ENCODE results near the gene SYNPR. TPM values are rescaled to one million over a fixed set of nuclear protein-coding genes. Genes with fewer than 3 reads are reported as not detected.
A peak's percentile ranks its signal among the peaks of the same experiment; 100 is the strongest.
"Not testable (repeated sequence)": the region's sequence is repeated elsewhere in the genome, so short reads cannot be mapped to it uniquely, and the experiment has no call there.

SYNPR gene
- not detected for total RNA-seq
- long read RNA-seq = 0 reads

GRCh38 chr3:63278171-63279004, at the start of gene SYNPR:
Gene SYNPR, plus strand, starts transcription at chr3:63278308.
- DNase-seq = no peak
- no peak for ATAC-seq
- intact Hi-C loops (cut with micrococcal nuclease) = no loop called here

GRCh38 chr3:63228677-63229076, 49.4 kb upstream of the SYNPR start:
- DNase-seq = no peak
- ATAC-seq = peak; percentile 32
- intact Hi-C loops (cut with micrococcal nuclease) = no loop called here

GRCh38 chr3:63230146-63230545, 48.0 kb upstream of the SYNPR start:
- no peak for ATAC-seq
- intact Hi-C loops (cut with micrococcal nuclease) = no loop called here
- no peak for DNase-seq

GRCh38 chr3:63231643-63232042, 46.5 kb upstream of the SYNPR start:
- intact Hi-C loops (cut with micrococcal nuclease) = no loop called here
- ATAC-seq (no peak), DNase-seq (no peak)

GRCh38 chr3:63232764-63233396, 45.2 kb upstream of the SYNPR start:
- no peak for DNase-seq
- no peak for ATAC-seq
- intact Hi-C loops (cut with micrococcal nuclease) = no loop called here

- intact Hi-C loops (cut with micrococcal nuclease) = no loop called here
- DNase-seq = no peak
- ATAC-seq = no peak
Measured at GRCh38 chr3:63240381-63240902, 37.7 kb upstream of the SYNPR start.

- intact Hi-C loops (cut with micrococcal nuclease) = no loop called here
- ATAC-seq = peak; percentile 82
- no peak for DNase-seq
Measured at GRCh38 chr3:63242124-63242523, 36.0 kb upstream of the SYNPR start.

- ATAC-seq (no peak), DNase-seq (no peak)
- intact Hi-C loops (cut with micrococcal nuclease) = no loop called here
Measured at GRCh38 chr3:63244486-63244885, 33.6 kb upstream of the SYNPR start.

- intact Hi-C loops (cut with micrococcal nuclease) = no loop called here
- DNase-seq (no peak), ATAC-seq (no peak)
Measured at GRCh38 chr3:63245726-63246241, 32.3 kb upstream of the SYNPR start.

- no peak for ATAC-seq
- intact Hi-C loops (cut with micrococcal nuclease) = no loop called here
- DNase-seq = no peak
Measured at GRCh38 chr3:63248015-63248414, 30.1 kb upstream of the SYNPR start.

- intact Hi-C loops (cut with micrococcal nuclease) = no loop called here
- no peak for ATAC-seq
- no peak for DNase-seq
Measured at GRCh38 chr3:63251499-63251898, 26.6 kb upstream of the SYNPR start.

- DNase-seq; ATAC-seq; intact Hi-C loops (cut with micrococcal nuclease): not testable (repeated sequence)
Measured at GRCh38 chr3:63255819-63256218, 22.3 kb upstream of the SYNPR start.

- DNase-seq (no peak), ATAC-seq (no peak)
- intact Hi-C loops (cut with micrococcal nuclease) = no loop called here
Measured at GRCh38 chr3:63264716-63265115, 13.4 kb upstream of the SYNPR start.

GRCh38 chr3:63274359-63274758, 3.7 kb upstream of the SYNPR start:
- no peak for DNase-seq
- intact Hi-C loops (cut with micrococcal nuclease) = no loop called here
- no peak for ATAC-seq

- DNase-seq (no peak), ATAC-seq (no peak)
- intact Hi-C loops (cut with micrococcal nuclease) = no loop called here
Measured at GRCh38 chr3:63279005-63279841, 1.1 kb downstream of the SYNPR start.

GRCh38 chr3:63287610-63288009, 9.5 kb downstream of the SYNPR start:
- ATAC-seq = no peak
- no peak for DNase-seq
- intact Hi-C loops (cut with micrococcal nuclease) = no loop called here

GRCh38 chr3:63290686-63291085, 12.6 kb downstream of the SYNPR start:
- ATAC-seq = no peak
- intact Hi-C loops (cut with micrococcal nuclease) = no loop called here

GRCh38 chr3:63294332-63294731, 16.2 kb downstream of the SYNPR start:
- intact Hi-C loops (cut with micrococcal nuclease) = no loop called here
- DNase-seq (no peak), ATAC-seq (no peak)

More at GRCh38 chr3:63290686-63291085, 12.6 kb downstream of the SYNPR start:
- DNase-seq = no peak

GRCh38 chr3:63295356-63295755, 17.2 kb downstream of the SYNPR start:
- intact Hi-C loops (cut with micrococcal nuclease) = no loop called here
- ATAC-seq = no peak
- no peak for DNase-seq

Data from left ventricle myocardium superior (tissue), 1 donor.